ENCODE measurements around the gene CDK6. TPM values are rescaled to one million over a fixed set of nuclear protein-coding genes. Genes with fewer than 3 reads are reported as not detected.
A peak's percentile ranks its signal among the peaks of the same experiment; 100 is the strongest.

Gene CDK6
- total RNA-seq, 1 donor from 2014 or later: 6.0 TPM

DNA sequence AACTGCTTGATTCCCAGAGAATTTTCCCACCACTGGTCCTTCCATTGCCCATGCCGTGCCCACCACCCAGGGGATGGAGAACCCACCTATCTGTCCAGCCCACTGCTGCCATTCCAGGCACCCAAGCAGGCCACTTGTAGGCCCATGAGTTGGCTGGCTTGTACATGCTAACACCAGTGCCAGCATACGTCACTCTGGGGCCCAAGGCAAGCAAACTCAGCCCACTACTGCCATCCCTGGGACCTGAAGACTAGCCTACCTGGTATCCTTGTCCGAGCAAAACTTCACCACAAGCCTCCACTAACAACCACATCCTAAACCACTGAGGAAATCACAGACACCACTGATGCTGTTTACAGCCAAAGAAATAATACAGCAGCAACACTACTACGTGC lies 44.7 kb upstream of the CDK6 start:
- no peaks in the 10 kb centered on the region for H3K79me2 ChIP-seq (ENCODE audit: low read depth)
- H3K27me3 ChIP-seq: no peaks in the 10 kb centered on the region
- Mint-ChIP-seq H3K36me3 (peaks cover 5% of the 10 kb centered on the region), H3K27ac (peak overlapping the region; percentile 54), H3K4me3 (no peak overlapping the region), H3K9me3 (peaks cover 38% of the 10 kb centered on the region), H3K27me3 (ENCODE audit: insufficient read depth, low read depth) (no peaks in the 10 kb centered on the region), H3K4me1 (peaks cover 3% of the 10 kb centered on the region)
- H3K9me3 ChIP-seq (ENCODE audit: low read depth): no peaks in the 10 kb centered on the region
- no peak overlapping the region for H2AFZ ChIP-seq (replicated peaks)
- H3K9ac ChIP-seq: no peak overlapping the region
- no peaks in the 10 kb centered on the region for H3F3A ChIP-seq (ENCODE audit: low read depth)
- TF ChIP-seq CTCF (IDR thresholded peaks at IDR 0.05) (no peak), EZH2 (IDR thresholded peaks at IDR 0.05) (no peak), EZH2phosphoT487 (IDR thresholded peaks at IDR 0.05) (no peak)
- no peak overlapping the region for H3K4me3 ChIP-seq
- no peaks in the 10 kb centered on the region for H3K4me1 ChIP-seq
- H3K4me2 ChIP-seq: no peak overlapping the region
- DNase-seq (ENCODE audit: low spot score): no peak
- no peaks in the 10 kb centered on the region for H4K20me1 ChIP-seq (ENCODE audit: low read depth)
- H3K36me3 ChIP-seq: no peaks in the 10 kb centered on the region
- no peak overlapping the region for H3K27ac ChIP-seq

- Histone ChIP-seq H2AFZ (replicated peaks) (peak overlapping the region; percentile 92), H3K4me2 (no peak overlapping the region), H3K36me3 (no peaks in the 10 kb centered on the region), H4K20me1 (ENCODE audit: low read depth) (no peaks in the 10 kb centered on the region), H3K27ac (no peak overlapping the region), H3K79me2 (ENCODE audit: low read depth) (no peaks in the 10 kb centered on the region), H3F3A (ENCODE audit: low read depth) (no peaks in the 10 kb centered on the region), H3K9me3 (ENCODE audit: low read depth) (no peaks in the 10 kb centered on the region), H3K27me3 (no peaks in the 10 kb centered on the region), H3K4me1 (no peaks in the 10 kb centered on the region), H3K9ac (no peak overlapping the region), H3K4me3 (no peak overlapping the region)
- Mint-ChIP-seq H3K4me3 (no peak overlapping the region), H3K27me3 (ENCODE audit: insufficient read depth, low read depth) (no peaks in the 10 kb centered on the region), H3K27ac (no peak overlapping the region), H3K9me3 (peaks cover 38% of the 10 kb centered on the region), H3K36me3 (peaks cover 5% of the 10 kb centered on the region), H3K4me1 (peaks cover 4% of the 10 kb centered on the region)
- TF ChIP-seq CTCF (IDR thresholded peaks at IDR 0.05): peak; percentile 59
- TF ChIP-seq EZH2 (IDR thresholded peaks at IDR 0.05): no peak
- no peak for TF ChIP-seq EZH2phosphoT487 (IDR thresholded peaks at IDR 0.05)
- peak; percentile 62 for DNase-seq (ENCODE audit: low spot score)
These were observed 44.1 kb upstream of the CDK6 start for GRCh38 chr7:92880212-92881090.

DNA sequence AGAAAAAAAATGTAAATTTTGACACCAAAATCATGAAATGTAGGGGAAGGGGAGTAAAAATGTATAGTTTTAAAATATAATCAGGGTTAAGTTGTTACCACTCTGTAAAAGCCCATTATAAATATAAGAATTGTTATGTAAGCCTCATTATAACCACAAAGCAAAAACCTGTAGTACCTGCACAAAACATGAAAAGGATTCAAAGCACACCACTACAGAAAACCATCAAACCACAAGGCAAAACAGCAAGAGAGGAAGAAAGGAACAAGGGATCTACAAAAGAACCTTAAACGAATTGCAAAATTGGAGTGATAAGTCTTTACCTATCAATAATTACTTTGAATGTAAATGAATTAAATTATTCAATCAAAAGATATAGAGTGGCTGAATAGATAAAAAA lies 41.0 kb upstream of the CDK6 start:
- Histone ChIP-seq H3K4me2 (no peak overlapping the region), H4K20me1 (ENCODE audit: low read depth) (no peaks in the 10 kb centered on the region), H3K36me3 (no peaks in the 10 kb centered on the region), H3K27ac (no peak overlapping the region), H2AFZ (replicated peaks) (no peak overlapping the region), H3K79me2 (ENCODE audit: low read depth) (no peaks in the 10 kb centered on the region), H3F3A (ENCODE audit: low read depth) (no peaks in the 10 kb centered on the region), H3K9me3 (ENCODE audit: low read depth) (no peaks in the 10 kb centered on the region), H3K4me3 (no peak overlapping the region), H3K4me1 (peaks cover 8% of the 10 kb centered on the region), H3K27me3 (no peaks in the 10 kb centered on the region), H3K9ac (no peak overlapping the region)
- Mint-ChIP-seq H3K4me3 (no peak overlapping the region), H3K9me3 (peaks cover 25% of the 10 kb centered on the region), H3K36me3 (peaks cover 2% of the 10 kb centered on the region), H3K27ac (no peak overlapping the region), H3K27me3 (ENCODE audit: insufficient read depth, low read depth) (no peaks in the 10 kb centered on the region), H3K4me1 (peaks cover 26% of the 10 kb centered on the region)
- TF ChIP-seq EZH2 (IDR thresholded peaks at IDR 0.05): no peak
- TF ChIP-seq CTCF (IDR thresholded peaks at IDR 0.05): no peak
- no peak for TF ChIP-seq EZH2phosphoT487 (IDR thresholded peaks at IDR 0.05)
- no peak for DNase-seq (ENCODE audit: low spot score)

All from neural progenitor cell (in vitro differentiated cells).